HepG2 (cell line): ENCODE measurements around the gene THRSP. TPM values are rescaled to one million over a fixed set of nuclear protein-coding genes. Genes with fewer than 3 reads are reported as not detected.

ENCODE experiments used
- ATAC-seq: fragments of 200-7000 bp; cut with Tn5 transposase; 3 replicates; pipeline ENCODE4 v1.9.1; 2020; ENCODE audit warnings: mild to moderate bottlenecking, moderate library complexity
- BruUV-seq: library from RNA; stranded (reverse); fragments of 400-500 nt; replicated peaks from 2 replicates; lab custom pipeline; 2021; lab: Mats Ljungman, UMichigan
- CTCF ChIA-PET: fragments of 300-600 bp; formaldehyde crosslinking; extraction: SDS; loops from one replicate; lab custom pipeline; 2021; ENCODE audit warnings: low total read pairs, inconsistent platforms, low intra/inter-chr PET ratio; lab: Yijun Ruan, JAX
- POLR2A ChIA-PET: fragments of 350-600 bp; sonication (Branson Sonifier 250); formaldehyde crosslinking; loops from one replicate; lab custom pipeline; 2020; ENCODE audit warnings: antibody characterized with exemption, inconsistent platforms; lab: Yijun Ruan, JAX
- DNase-seq: peaks from one replicate; pipeline ENCODE4 v3.0.0-alpha.2; 2015; ENCODE audit warnings: low spot score
- FAIRE-seq: peaks from 3 replicates; lab custom pipeline; 2011; peaks lifted over from hg19 to GRCh38; lab: Jason Lieb, UNC
- H2AFZ ChIP-seq: one replicate; pipeline ENCODE4 v1.6.1; 2011; ENCODE audit warnings: low read length, inconsistent platforms
- H3K27ac ChIP-seq: fragments of 300-600 bp; 3 replicates; pipeline ENCODE4 v1.8.0; 2011; ENCODE audit warnings: mixed run types, mild to moderate bottlenecking, mixed read lengths, low read length, inconsistent platforms; ENCODE audit not compliant: insufficient read depth; ENCODE audit errors: extremely low read length
- H3K27me3 ChIP-seq, 2 experiments: fragments of 200-600 bp in 1 of 2; 2 replicates in 1 of 2; 3 replicates in 1 of 2; pipeline versions ENCODE4 v1.6.0 to v1.8.0; 2011; ENCODE audit warnings: low read length in 2 of 2, mild to moderate bottlenecking in 2 of 2, moderate library complexity in 2 of 2, inconsistent platforms in 1 of 2; ENCODE audit not compliant: insufficient read depth in 2 of 2, control insufficient read depth in 1 of 2
- H3K36me3 ChIP-seq, 2 experiments: fragments of 200-600 bp in 1 of 2; replicated peaks in 1 of 2; 2 replicates in 1 of 2; 3 replicates in 1 of 2; pipeline versions ENCODE4 v1.5.1 to v1.8.0; 2011; ENCODE audit warnings: low read length in 2 of 2, inconsistent platforms in 1 of 2; ENCODE audit not compliant: insufficient read depth in 2 of 2, control insufficient read depth in 1 of 2
- H3K4me1 ChIP-seq: 2 replicates; pipeline ENCODE4 v1.5.1; 2012; ENCODE audit warnings: low read length, inconsistent platforms; ENCODE audit not compliant: insufficient read depth
- H3K4me2 ChIP-seq: 2 replicates; pipeline ENCODE4 v1.6.0; 2011; ENCODE audit warnings: low read depth, low read length, inconsistent platforms
- H3K4me3 ChIP-seq, 3 experiments: fragments of 200-600 bp in 1 of 3; sonication (generic), shearing (Covaris generic) in 1 of 3; replicated peaks in 1 of 3; 2 replicates each; pipeline ENCODE4 v1.5.1; 2011 to 2016; ENCODE audit warnings: low read length in 3 of 3, inconsistent platforms in 2 of 3, low read depth in 2 of 3, mild to moderate bottlenecking in 2 of 3, control low read depth in 1 of 3, mixed read lengths in 1 of 3; ENCODE audit not compliant: insufficient read depth in 1 of 3
- H3K79me2 ChIP-seq: one replicate; pipeline ENCODE4 v1.6.1; 2011; ENCODE audit warnings: low read length, inconsistent platforms; ENCODE audit not compliant: insufficient read depth
- H3K9ac ChIP-seq: 2 replicates; pipeline ENCODE4 v1.6.0; 2011; ENCODE audit warnings: mild to moderate bottlenecking, low read depth, low read length, inconsistent platforms; ENCODE audit not compliant: insufficient read depth
- H3K9me3 ChIP-seq: 2 replicates; pipeline ENCODE4 v1.5.1; 2012; ENCODE audit warnings: mild to moderate bottlenecking, low read length
- H4K20me1 ChIP-seq: 2 replicates; pipeline ENCODE4 v1.6.0; 2011; ENCODE audit warnings: inconsistent platforms, mild to moderate bottlenecking, low read length, moderate library complexity; ENCODE audit not compliant: insufficient read depth
- ATAD3A ChIP-seq: sonication (generic); formaldehyde crosslinking; IDR thresholded peaks from 2 replicates; pipeline ENCODE4 v1.4.0; 2020; ENCODE audit warnings: missing genetic modification reagents
- CEBPG ChIP-seq: IDR thresholded peaks from 2 replicates; pipeline ENCODE4 v1.6.1; 2016
- ETV5 ChIP-seq: IDR thresholded peaks from 2 replicates; pipeline ENCODE4 v1.6.1; 2018; ENCODE audit warnings: missing biosample characterization, missing genetic modification reagents, inconsistent platforms, borderline replicate concordance
- FOXK1 ChIP-seq: sonication (generic); formaldehyde crosslinking; IDR thresholded peaks from 2 replicates; pipeline ENCODE4 v1.4.0; 2020; ENCODE audit warnings: low read depth, missing genetic modification reagents, borderline replicate concordance
- FOXO1 ChIP-seq: sonication (generic); formaldehyde crosslinking; IDR thresholded peaks from 2 replicates; pipeline ENCODE4 v1.4.0; 2020; ENCODE audit warnings: missing genetic modification reagents
- GATA4 ChIP-seq: sonication (generic); IDR thresholded peaks from 2 replicates; pipeline ENCODE4 v1.6.1; 2016; ENCODE audit warnings: antibody characterized with exemption, low read depth, borderline replicate concordance
- GFI1 ChIP-seq: sonication (generic); formaldehyde crosslinking; IDR thresholded peaks from 2 replicates; pipeline ENCODE4 v1.5.0; 2020; ENCODE audit warnings: missing genetic modification reagents, mild to moderate bottlenecking, borderline replicate concordance
- HNRNPLL ChIP-seq: fragments of 200-400 bp; formaldehyde crosslinking; IDR thresholded peaks from 2 replicates; pipeline ENCODE4 v1.6.1; 2017; ENCODE audit warnings: mild to moderate bottlenecking, low read depth, low read length; ENCODE audit not compliant: poor library complexity, severe bottlenecking
- MAZ ChIP-seq, 2 experiments: sonication (generic) in 1 of 2; formaldehyde crosslinking in 1 of 2; IDR thresholded peaks; 2 replicates each; pipeline versions ENCODE4 v1.5.0 to v1.6.1; 2012 to 2020; ENCODE audit warnings: low read depth in 2 of 2, mild to moderate bottlenecking in 2 of 2, borderline replicate concordance in 1 of 2, improper control_type of control experiment in 1 of 2, low read length in 1 of 2, missing genetic modification reagents in 1 of 2, moderate library complexity in 1 of 2
- MEIS2 ChIP-seq: sonication (generic); formaldehyde crosslinking; IDR thresholded peaks from 2 replicates; pipeline ENCODE4 v1.9.0; 2021; ENCODE audit warnings: mild to moderate bottlenecking, missing genetic modification reagents
- MIXL1 ChIP-seq: IDR thresholded peaks from 2 replicates; pipeline ENCODE4 v1.6.1; 2016
- NPAS2 ChIP-seq: sonication (generic); formaldehyde crosslinking; IDR thresholded peaks from 2 replicates; pipeline ENCODE4 v1.8.0; 2022; ENCODE audit warnings: mild to moderate bottlenecking, missing genetic modification reagents, borderline replicate concordance
- NR2F6 ChIP-seq, 2 experiments: IDR thresholded peaks; 2 replicates each; pipeline ENCODE4 v1.6.1; 2016; ENCODE audit warnings: antibody characterized with exemption in 1 of 2, mild to moderate bottlenecking in 1 of 2
- RFXAP ChIP-seq: sonication (generic); formaldehyde crosslinking; IDR thresholded peaks from 2 replicates; pipeline ENCODE4 v1.4.0; 2020; ENCODE audit warnings: missing genetic modification reagents, borderline replicate concordance
- SNAI1 ChIP-seq: sonication (generic); formaldehyde crosslinking; IDR thresholded peaks from 2 replicates; pipeline ENCODE4 v1.5.0; 2020; ENCODE audit warnings: mild to moderate bottlenecking, missing genetic modification reagents, borderline replicate concordance
- TGIF2 ChIP-seq: IDR thresholded peaks from 2 replicates; pipeline ENCODE4 v1.6.1; 2016; ENCODE audit warnings: control low read depth, missing compliant biosample characterization
- TOE1 ChIP-seq: sonication (generic); formaldehyde crosslinking; IDR thresholded peaks from 2 replicates; pipeline ENCODE4 v1.4.0; 2020; ENCODE audit warnings: mild to moderate bottlenecking, missing genetic modification reagents
- ZFP82 ChIP-seq: sonication (generic); formaldehyde crosslinking; IDR thresholded peaks from 2 replicates; pipeline ENCODE4 v1.5.1; 2020; ENCODE audit warnings: mild to moderate bottlenecking, missing genetic modification reagents, borderline replicate concordance
- ZNF775 ChIP-seq: sonication (generic); formaldehyde crosslinking; IDR thresholded peaks from 2 replicates; pipeline ENCODE4 v1.4.0; 2020; ENCODE audit warnings: missing genetic modification reagents, mild to moderate bottlenecking, moderate library complexity, borderline replicate concordance
- WGBS: methylation state at CpG from one replicate; pipeline ENCODE4 v1.1.6; 2017; ENCODE audit warnings: low lambda C conversion rate; 5-methylcytosine and 5-hydroxymethylcytosine counted together
- in situ Hi-C: cut with HindIII; loops from 2 replicates; pipeline ENCODE4 v1.10.0; 2017; ENCODE audit warnings: low pct_unique_long_range_greater_than_20kb; ENCODE audit not compliant: extremely low pct_ligation_motif_present
- intact Hi-C: fragments of 100-400 bp; cut with micrococcal nuclease; formaldehyde crosslinking; loops from one replicate; pipeline ENCODE4 v1.10.0; 2022; ENCODE audit not compliant: unreplicated experiment
- polyA plus RNA-seq, 8 experiments: library from polyadenylated mRNA; depleted of rRNA in 3 of 8; stranded (reverse) in 7 of 8; unstranded in 1 of 8; fragments of >200 nt; fragmentation: Illumina TruSeq in 4 of 8; extraction: Trizol in 4 of 8; gene quantifications; 2 replicates each; pipeline versions ENCODE4 v1.2.1 to v1.2.3, GENCODE V29; 2011 to 2016; ENCODE audit warnings: low read depth in 4 of 8, missing spikeins in 1 of 8, mixed read lengths in 1 of 8; ENCODE audit not compliant: insufficient read depth in 1 of 8
- total RNA-seq, 5 experiments: library from RNA; depleted of rRNA; stranded (reverse); fragments of >200 nt; fragmentation: Illumina TruSeq; extraction: Trizol; gene quantifications; 2 replicates each; pipeline ENCODE4 v1.2.3, GENCODE V29; 2016; ENCODE audit warnings: low read depth in 1 of 5
- TF ChIP-seq, protein P1 (sequence below): sonication (generic); formaldehyde crosslinking; IDR thresholded peaks from 2 replicates; pipeline ENCODE4 v1.4.0; 2020; ENCODE audit warnings: low read depth, mild to moderate bottlenecking, missing genetic modification reagents

THRSP gene
- total and polyA plus RNA-seq, 2 of the 13 experiments (the other 11 are each of a cell fraction or from before 2014, with no cell fraction given): 0.13 to 0.58 TPM

DNA sequence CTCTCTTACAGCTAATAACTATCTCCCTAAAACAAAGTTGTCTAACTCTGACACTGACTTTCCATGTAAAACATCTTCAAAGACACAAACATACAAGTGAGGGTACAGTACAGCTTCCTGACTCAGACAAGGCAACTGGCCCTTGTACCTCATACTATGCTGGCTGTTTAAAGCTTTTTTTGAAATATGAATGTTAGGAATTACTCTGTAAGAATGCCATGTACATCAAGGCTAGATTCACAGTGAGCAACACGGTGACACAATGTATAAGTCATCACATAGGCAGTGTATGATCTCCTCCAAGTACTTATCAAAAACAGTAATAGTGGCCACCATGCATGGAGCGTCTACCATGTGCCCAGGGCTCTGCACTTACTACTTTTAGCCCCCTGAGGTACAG is 47.2 kb downstream of the THRSP start:
- ATAC-seq (no peak), FAIRE-seq (no peak)
- no TSS peak for BruUV-seq
- Histone ChIP-seq H2AFZ (no peak overlapping the region), H3K36me3 (peaks cover 7 to 35% of the 10 kb centered on the region in 2 experiments; a peak in 4 of 5 replicates), H3K27ac (no peak overlapping the region), H3K4me1 (no peaks in the 10 kb centered on the region)
- ChIA-PET CTCF (no interaction called here), POLR2A (no interaction called here)
- intact Hi-C loops: no loop called here
- TF ChIP-seq NR2F6 (IDR thresholded peaks at IDR 0.05): no peak
- no peak for TF ChIP-seq NR2F6 (CRISPR knock-in tag; IDR thresholded peaks at IDR 0.05)
- TF ChIP-seq ZFP82 (CRISPR knock-in tag): no peak
- TF ChIP-seq MAZ (IDR thresholded peaks at IDR 0.05; ENCODE audit: borderline replicate concordance, low read depth, low read length): no peak
- no peak for TF ChIP-seq MAZ (CRISPR knock-in tag; IDR thresholded peaks at IDR 0.05; ENCODE audit: low read depth)
- no peak for TF ChIP-seq GFI1 (CRISPR knock-in tag)
- TF ChIP-seq, all 625 proteins: peak for 0
- no peak overlapping the region for H3K4me2 ChIP-seq
- no peak for DNase-seq
- in situ Hi-C loops: no loop called here
- H4K20me1 ChIP-seq: no peaks in the 10 kb centered on the region
- H3K27me3 ChIP-seq: no peaks in the 10 kb centered on the region
- H3K4me3 ChIP-seq: no peak overlapping the region
- H3K9me3 ChIP-seq: no peaks in the 10 kb centered on the region
- 96% methylated on average over 2 of the region's 2 CpGs for WGBS
- H3K79me2 ChIP-seq: no peaks in the 10 kb centered on the region
- no peak overlapping the region for H3K9ac ChIP-seq

DNA sequence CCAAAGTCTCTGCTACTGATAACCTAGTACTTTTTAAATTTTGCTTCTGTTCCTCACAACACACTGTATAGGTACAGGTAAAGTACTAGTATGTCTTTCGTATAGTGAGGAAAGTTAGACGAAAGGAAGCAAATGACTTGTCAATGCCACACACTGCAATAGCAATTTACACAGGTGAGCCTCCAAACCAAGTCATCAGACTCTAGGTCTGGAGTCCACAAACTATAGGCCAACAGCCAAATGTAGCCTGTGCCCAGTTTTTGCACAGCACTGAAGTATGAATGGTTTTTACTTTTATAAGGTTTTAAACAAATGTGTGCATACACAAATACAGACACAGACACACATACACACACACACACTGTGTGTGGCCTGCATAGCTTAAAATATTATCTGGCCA is 47.6 kb downstream of the THRSP start:
- BruUV-seq: no TSS peak
- in situ Hi-C loops (no loop called here), intact Hi-C loops (no loop called here)
- H3K79me2 ChIP-seq: no peaks in the 10 kb centered on the region
- H3K4me3 ChIP-seq: no peak overlapping the region
- no peaks in the 10 kb centered on the region for H4K20me1 ChIP-seq
- H3K9ac ChIP-seq: no peak overlapping the region
- H3K4me2 ChIP-seq: no peak overlapping the region
- WGBS: 100% methylated on average over 2 of the region's 2 CpGs
- H3K9me3 ChIP-seq: no peaks in the 10 kb centered on the region
- H2AFZ ChIP-seq: no peak overlapping the region
- FAIRE-seq: no peak
- ATAC-seq: no peak
- peaks cover 7 to 35% of the 10 kb centered on the region in 2 experiments; a peak in 4 of 5 replicates for H3K36me3 ChIP-seq
- H3K4me1 ChIP-seq: no peaks in the 10 kb centered on the region
- POLR2A ChIA-PET: no interaction called here
- H3K27ac ChIP-seq: no peak overlapping the region
- no peak for DNase-seq
- H3K27me3 ChIP-seq: no peaks in the 10 kb centered on the region
- CTCF ChIA-PET: no interaction called here
- no peak for TF ChIP-seq TOE1 (CRISPR knock-in tag)
- TF ChIP-seq ETV5 (CRISPR knock-in tag): no peak
- no peak for TF ChIP-seq FOXK1 (CRISPR knock-in tag)
- TF ChIP-seq ZNF775: no peak
- TF ChIP-seq HNRNPLL: no peak
- TF ChIP-seq MIXL1 (CRISPR knock-in tag): no peak
- TF ChIP-seq SNAI1 (CRISPR knock-in tag): no peak
- no peak for TF ChIP-seq GATA4
- TF ChIP-seq RFXAP (CRISPR knock-in tag): no peak
- TF ChIP-seq, protein P1, sequence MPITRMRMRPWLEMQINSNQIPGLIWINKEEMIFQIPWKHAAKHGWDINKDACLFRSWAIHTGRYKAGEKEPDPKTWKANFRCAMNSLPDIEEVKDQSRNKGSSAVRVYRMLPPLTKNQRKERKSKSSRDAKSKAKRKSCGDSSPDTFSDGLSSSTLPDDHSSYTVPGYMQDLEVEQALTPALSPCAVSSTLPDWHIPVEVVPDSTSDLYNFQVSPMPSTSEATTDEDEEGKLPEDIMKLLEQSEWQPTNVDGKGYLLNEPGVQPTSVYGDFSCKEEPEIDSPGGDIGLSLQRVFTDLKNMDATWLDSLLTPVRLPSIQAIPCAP (CRISPR knock-in tag): no peak
- no peak for TF ChIP-seq CEBPG (CRISPR knock-in tag)
- no peak for TF ChIP-seq MEIS2 (CRISPR knock-in tag)
- no peak for TF ChIP-seq ATAD3A (CRISPR knock-in tag)
- TF ChIP-seq TGIF2 (CRISPR knock-in tag): no peak
- TF ChIP-seq NPAS2 (CRISPR knock-in tag): no peak
- no peak for TF ChIP-seq FOXO1
